OCI-M2 (cell line): ENCODE results near the gene CDH4.

ENCODE experiments used
- DNase-seq: peaks from one replicate; lab custom pipeline; 2025; ENCODE audit not compliant: unreplicated experiment; lab: John Stamatoyannopoulos, UW

Gene CDH4

DNA sequence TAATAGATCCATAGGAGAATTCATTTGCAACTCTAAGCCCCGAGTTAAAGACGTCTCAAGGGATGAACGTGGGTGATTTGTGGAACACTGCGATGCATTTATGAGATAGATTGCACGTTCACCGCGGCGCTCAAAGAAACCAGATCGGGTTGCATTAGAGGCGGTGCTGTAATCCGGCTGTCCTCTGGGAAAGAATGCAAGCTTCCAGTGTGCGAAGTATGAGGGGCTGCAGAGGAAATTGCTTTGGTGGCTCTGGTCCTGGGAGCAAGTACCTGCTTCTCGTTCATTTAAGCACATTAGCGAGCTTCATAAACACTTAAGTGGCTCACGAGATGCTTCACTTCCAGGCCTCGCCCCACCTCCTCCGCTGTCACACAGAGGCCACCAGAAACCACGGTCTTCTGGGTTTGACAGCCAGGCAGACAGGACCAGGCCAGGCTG, 182.3 kb downstream of the CDH4 start:
- DNase-seq, result no peak

DNA sequence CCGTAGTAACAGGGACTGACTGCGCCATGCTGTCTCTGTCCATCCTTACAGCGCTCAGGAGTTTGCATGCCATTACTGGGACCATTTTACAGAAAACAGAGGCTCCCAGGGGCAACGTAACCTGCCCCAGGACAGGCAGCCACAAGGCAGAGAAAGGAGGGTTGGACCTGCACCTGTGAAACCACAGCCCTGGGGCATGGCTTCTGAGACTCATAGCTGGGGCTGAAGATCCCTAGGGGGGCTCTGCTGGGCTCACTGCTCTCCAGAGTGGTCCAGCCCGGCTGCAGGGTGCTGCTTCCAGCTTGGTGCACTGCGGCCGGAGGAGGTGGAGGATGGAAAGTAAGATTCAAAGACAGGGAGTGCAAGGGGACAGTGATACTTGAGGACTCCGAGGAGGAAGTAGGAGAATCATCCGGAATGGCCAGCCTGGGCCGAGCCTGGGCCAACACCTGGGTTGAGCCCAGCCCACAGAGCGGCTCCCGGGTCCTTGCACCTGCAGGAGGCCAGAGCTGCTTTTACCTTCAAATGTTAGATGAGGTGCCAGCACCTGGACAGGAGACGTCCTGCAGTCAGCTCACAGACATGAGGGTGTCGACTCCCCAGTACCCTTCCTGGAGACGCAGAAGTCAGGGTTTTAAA, 183.2 kb downstream of the CDH4 start:
- no peak for DNase-seq

DNA sequence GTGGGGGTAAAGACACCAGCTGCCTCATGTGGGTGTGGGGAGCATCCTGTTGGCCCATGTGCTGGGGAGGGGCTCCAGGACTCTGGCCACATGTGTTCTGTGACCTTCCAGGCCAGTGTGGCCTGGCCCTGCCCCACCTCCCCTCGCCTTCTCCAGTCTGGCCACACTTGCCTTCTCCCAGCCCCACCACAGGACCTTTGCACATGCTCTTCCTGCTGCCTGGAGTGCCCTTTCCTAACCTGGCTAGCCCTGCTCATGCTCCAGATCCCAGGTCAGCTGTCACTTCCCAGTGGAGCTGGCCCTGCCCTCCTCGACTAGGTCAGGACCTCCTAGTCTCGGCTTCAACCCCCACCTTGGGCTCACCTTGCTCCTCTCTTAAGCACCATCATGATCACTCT, 183.8 kb downstream of the CDH4 start:
- DNase-seq, result no peak

DNA sequence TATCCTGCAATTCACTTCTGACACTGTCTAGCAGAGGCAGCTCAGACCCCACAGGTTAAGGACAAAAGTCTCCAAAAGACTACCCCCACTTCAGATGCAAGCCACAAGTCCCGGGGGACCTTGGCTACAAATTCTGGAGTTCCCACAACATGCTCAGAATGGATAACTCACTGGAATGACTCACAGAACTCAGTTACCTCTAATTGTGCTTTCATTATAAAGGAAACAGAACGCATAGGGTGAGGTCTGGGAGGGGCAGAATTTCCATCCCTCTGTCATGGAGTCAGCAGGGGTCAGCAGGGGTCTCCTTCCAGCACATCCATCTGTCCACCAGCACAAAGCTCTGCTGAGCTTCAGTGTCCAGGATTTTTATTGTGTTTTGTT, 184.2 kb downstream of the CDH4 start:
- DNase-seq, result no peak

DNA sequence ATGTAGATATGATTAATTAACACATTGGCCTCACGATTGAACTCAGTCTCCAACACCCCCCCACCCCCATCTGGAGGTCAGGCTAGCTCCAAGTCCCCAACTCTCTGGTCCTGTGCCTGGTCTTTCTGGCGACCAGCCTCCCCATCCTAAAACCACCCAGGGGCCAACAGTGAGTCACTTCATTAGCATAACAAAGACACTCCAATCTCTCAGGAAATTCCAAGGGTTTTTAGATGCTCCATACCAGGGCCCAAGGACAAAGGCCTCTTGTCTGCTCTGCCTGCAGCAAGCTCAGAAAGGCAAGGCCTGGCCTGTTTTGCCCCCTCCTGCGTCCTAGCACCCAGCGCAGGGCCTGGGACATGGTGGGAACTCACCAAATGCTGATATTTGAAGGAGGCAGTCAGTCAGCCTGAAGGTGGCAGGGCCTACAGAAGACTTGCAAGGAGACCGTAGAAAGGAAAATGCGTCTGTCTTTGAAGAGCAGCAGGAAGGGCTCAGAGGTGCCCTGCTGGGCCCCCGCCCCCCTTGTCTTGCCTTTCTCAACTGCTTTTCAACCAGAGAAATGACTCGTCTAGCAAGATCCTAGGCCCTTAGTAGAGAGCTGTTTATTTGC, 184.7 kb downstream of the CDH4 start:
- DNase-seq, result no peak

DNA sequence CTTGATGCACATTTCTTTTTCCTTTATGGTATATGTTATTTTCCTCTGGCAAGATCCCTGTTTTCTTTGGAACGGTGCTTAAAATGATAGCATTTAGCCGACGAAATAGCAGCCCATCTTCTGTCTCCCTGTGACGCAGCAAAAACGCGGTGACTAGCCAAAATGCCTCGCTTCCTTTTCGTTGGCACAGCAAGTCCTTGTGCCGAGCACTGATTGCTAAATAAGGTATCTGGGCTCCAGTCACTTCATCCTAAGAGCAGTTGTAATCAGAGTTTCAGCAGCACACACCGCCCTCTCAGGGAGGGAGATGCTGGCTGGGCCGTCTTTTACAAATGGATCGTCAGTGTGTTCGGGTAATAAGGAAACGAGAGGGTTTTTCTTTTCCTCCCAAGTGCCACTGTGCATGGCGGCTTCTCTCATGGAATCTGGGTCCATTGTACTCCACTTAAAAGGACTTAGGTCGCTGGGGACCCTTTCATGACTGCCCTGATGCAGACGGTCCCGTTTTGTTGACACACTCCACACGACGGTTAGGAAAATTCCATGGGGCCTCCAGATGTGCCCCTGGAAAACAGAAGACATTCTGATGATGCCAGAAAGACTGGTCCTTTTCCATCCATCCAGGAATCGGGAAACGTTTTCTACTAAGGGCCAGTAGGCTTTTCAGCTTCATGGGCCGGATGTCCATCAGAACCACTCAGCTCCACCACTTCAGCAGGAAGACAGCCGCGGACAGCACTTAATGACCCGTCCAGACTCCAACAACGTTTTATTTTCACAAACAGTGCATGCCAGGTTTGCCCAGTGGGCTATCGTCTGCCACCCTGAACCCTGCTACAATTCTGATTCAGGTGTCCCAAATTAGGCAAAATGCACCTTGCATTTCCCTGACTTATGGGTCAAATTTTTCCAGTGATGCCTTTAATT, 185.5 kb downstream of the CDH4 start:
- no peak for DNase-seq

DNA sequence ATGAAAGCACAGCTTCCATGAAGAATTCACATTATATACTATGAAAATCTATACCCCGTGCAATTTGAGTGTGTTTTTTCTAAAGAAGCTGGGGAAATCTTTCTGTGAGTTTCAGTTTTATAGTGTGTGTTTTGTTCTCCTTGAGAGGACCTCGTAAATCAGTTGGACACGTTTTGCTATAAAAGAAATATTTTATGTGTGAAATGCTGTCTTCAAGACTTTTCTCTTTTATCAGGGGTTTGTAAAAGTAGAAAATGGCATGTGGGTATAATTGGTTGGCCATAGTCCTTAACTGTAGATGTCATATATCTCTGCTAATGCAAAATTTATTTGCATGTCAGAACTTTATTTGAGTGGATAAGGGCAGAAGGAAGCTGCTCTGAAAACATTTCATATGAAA, 186.2 kb downstream of the CDH4 start:
- DNase-seq, result no peak

DNA sequence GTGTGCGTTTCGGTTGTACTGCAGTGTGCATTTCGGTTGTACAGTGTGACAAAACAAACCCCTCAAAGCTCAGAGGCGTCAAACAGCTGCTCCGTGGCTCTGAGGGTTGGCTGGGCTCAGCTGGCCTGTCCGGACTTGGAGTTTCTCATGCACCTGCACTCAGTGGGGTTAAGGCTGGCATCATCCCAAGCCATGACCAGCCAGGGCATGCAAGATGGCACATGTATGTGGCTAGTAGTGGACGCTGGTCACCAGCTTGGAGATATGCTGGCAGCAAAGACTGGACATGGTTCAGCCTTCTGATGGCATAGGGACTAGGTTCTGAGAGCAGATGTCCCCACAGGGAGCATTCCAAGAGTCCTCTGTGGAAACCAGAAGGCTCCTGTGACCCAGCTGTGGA, 187.2 kb downstream of the CDH4 start:
- no peak for DNase-seq

DNA sequence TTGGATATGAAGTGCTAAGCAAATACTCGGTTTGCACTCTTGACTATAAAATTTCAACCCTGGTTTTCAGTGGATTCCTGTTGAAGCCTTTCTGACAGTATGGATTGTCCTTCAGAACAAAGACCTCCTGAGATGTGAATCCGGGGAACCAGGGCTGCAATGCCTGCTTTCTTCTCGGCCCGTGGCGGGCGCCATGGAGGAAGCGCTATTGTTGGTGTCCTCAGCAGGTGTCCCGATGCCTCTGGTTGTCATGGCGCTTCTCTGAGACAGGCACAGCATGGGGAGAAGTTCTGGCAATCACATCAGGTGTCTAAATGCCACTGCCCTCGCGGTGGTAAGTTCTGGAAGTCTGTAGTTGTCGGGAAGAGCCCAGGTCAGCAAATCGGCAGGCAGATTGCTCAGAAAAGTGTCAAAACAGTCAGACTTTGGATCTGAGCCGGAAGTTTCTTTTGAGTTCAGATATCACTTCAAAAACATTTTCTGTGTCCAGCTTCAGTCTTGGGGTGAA, 188.5 kb downstream of the CDH4 start:
- no peak for DNase-seq

DNA sequence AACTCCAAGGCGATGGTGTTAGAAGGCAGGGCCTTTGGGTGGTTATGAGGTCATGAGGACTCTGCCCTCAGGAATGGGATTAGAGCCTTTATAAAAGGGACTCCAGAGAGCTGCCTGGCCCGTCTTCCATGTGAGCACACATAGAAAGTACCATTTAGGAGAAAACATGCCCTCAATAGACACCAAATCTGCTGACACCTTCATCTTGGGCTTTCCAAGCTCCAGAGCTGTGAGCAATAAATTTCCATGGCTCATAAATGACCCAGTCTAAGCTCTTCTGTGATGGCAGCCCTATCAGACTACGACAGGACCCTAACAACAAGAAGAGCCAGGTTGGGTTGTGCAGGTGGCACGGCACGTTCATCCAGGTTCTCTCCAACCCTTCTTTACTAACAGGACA, 189.5 kb downstream of the CDH4 start:
- no peak for DNase-seq

DNA sequence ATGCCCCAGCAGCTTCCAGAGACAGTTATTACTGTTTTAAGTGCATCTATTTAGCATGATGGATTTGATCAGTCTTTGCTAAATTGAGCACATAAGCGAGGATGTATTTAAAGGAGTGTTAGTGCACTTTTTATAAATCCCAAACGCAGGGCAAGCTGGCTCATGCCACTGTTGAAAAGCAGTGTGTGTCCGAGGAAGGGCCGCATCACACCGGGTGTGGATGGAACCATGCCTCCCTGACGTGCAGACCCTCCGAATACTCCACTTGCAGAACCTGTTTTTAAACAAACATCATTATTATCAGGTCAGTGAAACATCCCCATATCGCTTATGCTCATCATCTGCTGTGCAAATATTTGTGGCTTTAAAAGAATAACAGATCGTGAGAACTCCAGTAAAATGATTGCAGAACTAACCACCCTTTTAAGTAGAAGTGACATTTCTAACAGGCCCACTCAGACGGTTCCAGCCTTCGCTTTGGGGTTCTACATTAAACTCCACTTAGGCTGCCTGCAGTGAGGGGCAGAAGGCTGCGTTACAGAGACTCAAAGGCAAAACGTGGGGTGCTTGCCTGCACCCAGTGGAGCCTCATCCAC, 190.1 kb downstream of the CDH4 start:
- DNase-seq, result no peak

DNA sequence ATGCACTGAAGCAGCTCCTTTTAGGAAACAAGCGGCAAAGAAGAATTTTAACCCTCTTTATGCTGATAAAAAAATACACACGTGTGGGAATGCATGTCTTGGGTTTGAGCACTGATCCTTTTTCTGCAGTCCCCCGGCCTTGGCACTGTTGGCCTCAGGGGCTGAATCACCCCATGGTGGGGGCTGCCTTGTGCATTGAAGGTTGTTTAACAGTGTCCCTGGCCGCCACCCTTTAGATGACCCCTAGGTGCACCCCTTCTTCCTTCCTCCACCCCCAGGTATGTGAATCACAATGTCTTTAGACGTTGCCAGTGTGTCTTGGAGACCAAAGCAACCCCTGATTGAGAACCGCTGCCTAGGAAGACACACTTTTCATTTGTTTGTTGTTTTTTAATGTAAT, 190.7 kb downstream of the CDH4 start:
- DNase-seq, result no peak

DNA sequence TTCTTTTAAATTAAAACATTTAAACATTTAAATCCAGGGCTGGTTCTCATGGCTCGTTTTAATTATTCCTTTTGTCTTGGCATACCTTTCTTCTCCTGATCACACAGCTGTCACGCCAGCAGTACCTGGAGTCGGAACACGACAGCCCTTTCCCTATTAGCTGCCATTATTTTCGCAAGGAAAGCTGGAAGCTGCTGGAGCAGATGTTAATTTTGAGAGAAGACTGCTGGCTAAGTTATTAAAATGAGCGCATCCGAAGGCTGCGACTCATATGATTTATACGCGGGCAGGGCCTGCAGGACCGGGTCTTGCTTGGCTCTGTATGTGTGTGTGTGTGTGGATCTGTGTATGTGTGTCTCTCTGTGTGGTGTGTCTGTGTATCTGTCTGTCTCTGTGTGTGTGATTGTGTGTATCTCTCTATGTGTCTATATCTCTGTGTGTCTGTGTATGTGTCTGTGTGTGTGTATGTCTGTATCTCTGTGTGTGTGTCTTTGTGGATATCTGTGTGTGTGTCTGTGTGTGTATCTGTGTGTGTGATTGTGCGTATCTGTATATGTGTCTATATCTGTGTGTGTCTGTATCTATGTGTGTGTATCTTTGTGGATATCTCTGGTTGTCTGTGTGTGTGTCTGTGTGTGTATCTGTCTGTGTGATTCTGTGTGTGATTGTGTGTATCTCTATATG, 191.5 kb downstream of the CDH4 start:
- DNase-seq, result no peak

DNA sequence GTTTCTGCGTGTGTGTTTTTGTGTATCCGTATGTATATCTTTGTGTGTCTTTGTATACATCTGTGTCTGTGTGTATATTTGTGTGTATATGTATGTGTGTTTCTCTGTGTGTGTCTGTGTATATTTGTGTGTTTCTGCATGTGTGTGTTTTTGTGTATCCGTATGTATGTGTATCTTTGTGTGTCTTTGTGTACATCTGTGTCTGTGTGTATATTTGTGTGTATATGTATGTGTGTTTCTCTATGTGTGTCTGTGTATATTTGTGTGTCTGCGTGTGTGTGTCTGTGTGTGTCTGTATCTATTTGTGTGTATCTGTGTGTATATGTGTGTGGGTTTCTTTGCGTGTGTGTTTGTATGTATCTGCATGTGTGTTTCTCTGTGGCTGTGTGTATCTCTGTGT, 192.6 kb downstream of the CDH4 start:
- no peak for DNase-seq

DNA sequence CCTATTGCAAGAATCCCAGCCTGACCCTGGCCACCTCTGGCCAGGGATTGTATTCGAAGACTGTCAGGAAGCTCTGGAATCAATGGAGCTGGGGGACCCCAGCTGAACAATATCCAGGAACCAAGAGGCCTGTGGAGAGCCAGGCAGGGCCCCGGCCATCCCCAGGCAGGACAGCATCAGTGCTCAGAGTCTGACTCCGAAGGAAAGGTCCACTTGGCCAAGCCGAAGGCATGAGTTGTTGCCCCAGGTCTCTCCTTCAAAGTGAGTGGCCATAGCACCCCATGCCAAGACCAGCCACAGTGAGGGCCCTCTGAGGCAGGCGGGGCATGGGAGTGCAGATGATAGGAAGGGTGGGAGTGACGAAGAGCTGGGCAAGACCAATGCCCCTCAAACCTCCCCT, 193.1 kb downstream of the CDH4 start:
- DNase-seq, result no peak

DNA sequence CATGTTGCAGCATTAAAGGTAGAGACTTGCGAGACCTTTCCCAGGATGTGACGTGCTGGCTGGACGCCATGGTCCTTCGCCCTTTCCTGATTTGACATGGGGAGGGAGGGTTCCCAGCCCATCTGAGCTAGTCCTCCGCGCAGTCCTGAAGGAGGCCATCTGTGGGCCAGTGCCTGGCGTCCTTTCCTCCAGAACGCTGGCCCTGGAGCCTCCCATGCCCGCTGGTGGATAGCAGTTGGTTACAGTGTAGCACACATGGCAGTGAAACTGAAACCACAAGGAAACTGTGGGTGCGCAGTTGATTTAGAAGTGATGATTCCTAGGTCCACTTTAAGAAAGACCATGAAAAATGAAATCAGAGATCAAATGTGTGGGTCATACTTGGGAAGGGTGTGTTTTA, 193.7 kb downstream of the CDH4 start:
- DNase-seq, result no peak

DNA sequence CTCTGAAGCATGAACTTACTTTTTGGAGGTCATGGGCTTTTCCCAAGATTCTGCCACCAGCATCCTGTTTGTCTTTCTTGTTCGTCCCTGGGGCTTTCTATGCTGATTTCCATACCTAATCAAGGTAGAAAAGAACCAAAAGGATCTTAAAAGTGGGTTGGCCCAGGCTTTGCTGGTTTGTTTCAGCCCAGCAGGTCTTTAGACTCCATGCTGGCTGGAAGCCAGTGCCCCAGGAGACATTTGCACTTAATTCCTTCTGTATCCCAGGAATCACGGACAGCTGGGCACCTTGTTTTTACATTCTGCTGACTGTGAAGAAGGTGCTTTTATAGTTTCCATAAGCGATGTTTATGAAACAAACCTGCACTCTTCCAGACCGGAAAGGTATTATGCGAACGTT, 195.9 kb downstream of the CDH4 start:
- no peak for DNase-seq

DNA sequence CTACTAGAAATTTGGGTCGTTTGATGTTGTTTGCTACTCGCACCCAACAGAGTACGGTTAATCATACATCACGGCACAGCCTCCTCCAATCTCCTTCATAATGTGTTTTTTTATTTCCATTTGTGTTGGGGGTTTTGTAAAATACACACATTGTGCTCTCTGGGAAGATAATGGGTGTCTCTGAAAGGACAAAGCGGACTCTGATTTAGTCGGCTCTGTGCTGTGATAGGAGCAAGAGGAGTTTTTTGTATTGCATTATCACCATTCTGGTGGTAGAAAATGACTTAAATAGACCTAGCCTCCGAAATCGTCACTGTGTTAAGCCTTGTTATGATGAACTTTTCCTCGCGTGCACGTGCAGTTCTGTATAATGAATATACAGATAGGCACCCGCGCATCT, 196.3 kb downstream of the CDH4 start:
- DNase-seq, result no peak

DNA sequence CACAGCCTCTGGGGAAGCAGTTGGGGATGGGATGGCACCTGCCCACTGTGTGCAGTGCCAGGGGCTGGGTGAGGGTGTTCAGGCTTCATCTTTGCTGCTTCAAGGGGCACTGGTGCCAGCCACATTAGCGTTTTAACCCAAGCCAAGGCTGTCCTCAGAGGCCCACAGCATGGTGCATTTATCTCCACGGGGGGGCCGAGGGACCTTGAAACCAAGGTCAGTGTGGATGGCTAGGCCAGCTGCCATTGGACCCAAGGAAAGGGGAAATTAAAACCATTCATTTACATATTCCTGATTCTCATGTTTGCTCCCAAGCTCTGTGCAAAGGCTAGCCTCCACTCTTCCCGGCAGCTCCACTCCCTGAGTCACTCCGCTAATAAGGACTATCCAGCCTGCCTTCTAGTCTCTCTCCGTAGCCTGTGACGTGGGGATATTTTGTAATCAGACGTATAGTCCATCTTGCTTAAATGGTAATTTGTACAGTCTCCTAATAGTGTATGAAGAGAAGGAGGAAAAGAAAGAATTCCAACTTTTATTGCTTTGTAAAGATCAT, 197.1 kb downstream of the CDH4 start:
- DNase-seq, result no peak

DNA sequence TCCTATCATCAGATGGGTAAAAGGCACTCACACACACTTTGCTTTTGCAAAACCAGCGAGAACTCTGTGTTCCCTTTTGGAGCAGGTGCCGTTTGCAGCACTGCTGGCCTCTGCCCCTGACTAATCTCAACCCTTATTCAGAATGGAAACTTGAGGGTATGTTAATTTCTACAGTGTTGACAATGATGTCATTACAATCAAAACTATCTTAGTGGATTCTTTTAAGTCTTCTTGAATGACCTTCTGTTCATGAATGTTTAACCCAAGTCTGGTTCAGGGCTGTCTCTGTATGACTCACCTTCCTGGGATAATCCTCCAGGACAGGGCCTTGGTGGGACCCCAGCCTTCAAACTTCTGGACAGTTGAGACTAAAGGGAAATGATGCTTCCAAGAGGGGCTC, 197.9 kb downstream of the CDH4 start:
- no peak for DNase-seq

DNA sequence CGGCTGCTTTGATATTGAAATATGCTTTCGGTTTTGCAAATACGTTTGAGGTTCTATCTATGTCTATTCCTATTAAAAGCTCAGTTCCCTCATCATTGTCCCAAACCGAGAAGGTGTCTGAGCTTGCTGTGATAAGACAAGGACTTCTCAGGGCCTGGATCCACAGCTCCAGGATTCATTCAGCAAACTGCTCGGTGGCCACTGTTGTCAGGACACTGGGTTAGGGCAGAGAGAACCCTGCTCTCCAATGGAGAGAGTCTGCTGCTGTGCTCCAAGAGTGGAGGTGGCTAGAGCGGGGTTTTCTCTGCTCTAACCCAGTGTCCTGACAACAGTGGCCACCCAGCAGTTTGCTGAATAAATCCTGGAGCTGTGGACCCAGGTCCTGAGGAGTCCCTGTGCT, 198.5 kb downstream of the CDH4 start:
- DNase-seq, result no peak
